GM18505 (cell line): Measurements from ENCODE around the gene CREBBP.

Experiments used
- ATAC-seq: cut with Tn5 transposase; IDR thresholded peaks from one replicate; pipeline ENCODE4 v1.9.1; 2021; ENCODE audit not compliant: unreplicated experiment
- POLR2A ChIP-seq: IDR thresholded peaks from 4 replicates; pipeline ENCODE4 v1.6.1; 2011; ENCODE audit warnings: borderline replicate concordance; ENCODE audit not compliant: insufficient read depth, insufficient read length; ENCODE audit errors: extremely low read depth

CREBBP gene

GRCh38 chr16:3712861-3713372 is 167.6 kb downstream of the CREBBP start:
- TF ChIP-seq POLR2A, result no peak
- no peak for ATAC-seq

GRCh38 chr16:3706253-3707012 is 174.1 kb downstream of the CREBBP start:
- ATAC-seq, result no peak
- TF ChIP-seq POLR2A, result no peak

GRCh38 chr16:3702082-3702481 is 178.4 kb downstream of the CREBBP start:
- no peak for ATAC-seq
- no peak for TF ChIP-seq POLR2A

- no peak for TF ChIP-seq POLR2A
- no peak for ATAC-seq
These were observed 179.0 kb downstream of the CREBBP start for GRCh38 chr16:3701531-3701930.

GRCh38 chr16:3698941-3699340 is 181.6 kb downstream of the CREBBP start:
- no peak for ATAC-seq
- no peak for TF ChIP-seq POLR2A

- no peak for ATAC-seq
- no peak for TF ChIP-seq POLR2A
These were observed 183.9 kb downstream of the CREBBP start for GRCh38 chr16:3696425-3697218.

GRCh38 chr16:3695610-3696369 is 184.7 kb downstream of the CREBBP start:
- TF ChIP-seq POLR2A, result no peak
- ATAC-seq, result no peak

- no peak for ATAC-seq
- TF ChIP-seq POLR2A, result no peak
These were observed 186.5 kb downstream of the CREBBP start for GRCh38 chr16:3694051-3694450.

GRCh38 chr16:3691761-3692160 is 188.8 kb downstream of the CREBBP start:
- no peak for TF ChIP-seq POLR2A
- ATAC-seq, result no peak

GRCh38 chr16:3690980-3691720 is 189.4 kb downstream of the CREBBP start:
- TF ChIP-seq POLR2A, result no peak
- no peak for ATAC-seq

- ATAC-seq, result no peak
These were observed 190.0 kb downstream of the CREBBP start for GRCh38 chr16:3690470-3690928.

GRCh38 chr16:3689731-3690130 is 190.8 kb downstream of the CREBBP start:
- ATAC-seq, result no peak

More at GRCh38 chr16:3690470-3690928, 190.0 kb downstream of the CREBBP start:
- no peak for TF ChIP-seq POLR2A

More at GRCh38 chr16:3689731-3690130, 190.8 kb downstream of the CREBBP start:
- no peak for TF ChIP-seq POLR2A
